Tibial artery (tissue), 4 donors: ENCODE results near the gene ZIC1.

Experiments
- DNase-seq, 2 donors: peaks; one replicate each; pipeline ENCODE4 v3.0.0-alpha.2; 2019
- H3K27ac ChIP-seq, 2 donors: fragments of 200-600 bp; sonication (generic) in 1 of 2; 1 replicate in 1 of 2; 2 replicates in 1 of 2; pipeline ENCODE4 v1.5.1; 2018 to 2019; ENCODE audit warnings: mild to moderate bottlenecking in 1 of 2
- H3K27me3 ChIP-seq, 2 donors: fragments of 200-600 bp; sonication (generic) in 1 of 2; one replicate each; pipeline versions ENCODE4 v1.5.1 to v1.6.0; 2016 to 2019
- H3K36me3 ChIP-seq, 3 donors: fragments of 200-600 bp; sonication (generic) in 2 of 3; one replicate each; pipeline ENCODE4 v1.5.1; 2016 to 2019; ENCODE audit warnings: mild to moderate bottlenecking in 2 of 3
- H3K4me1 ChIP-seq, 4 donors: fragments of 200-600 bp; sonication (generic) in 2 of 4; 1 replicate in 3 of 4; 2 replicates in 1 of 4; pipeline ENCODE4 v1.5.1; 2016 to 2019
- H3K4me3 ChIP-seq, 2 donors: fragments of 200-600 bp; sonication (generic) in 1 of 2; 1 replicate in 1 of 2; 2 replicates in 1 of 2; pipeline ENCODE4 v1.5.1; 2018 to 2019; ENCODE audit warnings: mild to moderate bottlenecking in 2 of 2
- H3K9me3 ChIP-seq, 3 donors: fragments of 200-600 bp; sonication (generic) in 1 of 3; one replicate each; pipeline ENCODE4 v1.5.1; 2016 to 2019
- CTCF ChIP-seq, 2 experiments: fragments of 200-600 bp in 1 of 2; fragments of 450-650 bp in 1 of 2; IDR thresholded peaks; one replicate each; pipeline ENCODE4 v1.5.1; 2017 to 2019; ENCODE audit warnings: antibody characterized with exemption in 2 of 2, mild to moderate bottlenecking in 1 of 2, moderate library complexity in 1 of 2
- intact Hi-C: fragments of 100-400 bp; cut with DNase I; formaldehyde crosslinking; loops from one replicate; pipeline ENCODE4 v1.15.0; 2023; ENCODE audit warnings: low total_unique reads

Gene ZIC1

GRCh38 chr3:147373301-147373700 lies 35.9 kb upstream of the ZIC1 start:
- no peak overlapping the region for H3K4me3 ChIP-seq
- TF ChIP-seq CTCF (IDR thresholded peaks at IDR 0.05) = no peak
- no peak for DNase-seq
- H3K9me3 ChIP-seq = no peaks in the 10 kb centered on the region
- no peaks in the 10 kb centered on the region for H3K36me3 ChIP-seq
- no peaks in the 10 kb centered on the region for H3K4me1 ChIP-seq
- peaks cover 0 to 94% of the 10 kb centered on the region in 2 donors for H3K27me3 ChIP-seq
- no peak overlapping the region for H3K27ac ChIP-seq
- intact Hi-C loops = no loop called here

GRCh38 chr3:147377412-147378367 lies 31.5 kb upstream of the ZIC1 start:
- no peaks in the 10 kb centered on the region for H3K36me3 ChIP-seq
- H3K27me3 ChIP-seq = peaks cover 0 to 91% of the 10 kb centered on the region in 2 donors
- H3K27ac ChIP-seq = no peak overlapping the region
- no peak overlapping the region for H3K4me3 ChIP-seq
- TF ChIP-seq CTCF (IDR thresholded peaks at IDR 0.05) = no peak
- intact Hi-C loops = no loop called here
- no peaks in the 10 kb centered on the region for H3K9me3 ChIP-seq
- H3K4me1 ChIP-seq = no peaks in the 10 kb centered on the region
- DNase-seq = no peak

GRCh38 chr3:147379651-147380050 lies 29.5 kb upstream of the ZIC1 start:
- DNase-seq = no peak
- intact Hi-C loops = no loop called here
- H3K9me3 ChIP-seq = no peaks in the 10 kb centered on the region
- no peak overlapping the region for H3K27ac ChIP-seq
- no peaks in the 10 kb centered on the region for H3K4me1 ChIP-seq
- H3K36me3 ChIP-seq = no peaks in the 10 kb centered on the region
- H3K4me3 ChIP-seq = no peak overlapping the region
- no peak for TF ChIP-seq CTCF (IDR thresholded peaks at IDR 0.05)
- peaks cover 0 to 93% of the 10 kb centered on the region in 2 donors for H3K27me3 ChIP-seq

- no peak for TF ChIP-seq CTCF (IDR thresholded peaks at IDR 0.05)
- intact Hi-C loops = no loop called here
- no peak for DNase-seq
These were observed 28.7 kb upstream of the ZIC1 start for GRCh38 chr3:147380387-147380951.

GRCh38 chr3:147380977-147381376 lies 28.2 kb upstream of the ZIC1 start:
- no peak overlapping the region for H3K27ac ChIP-seq
- H3K4me1 ChIP-seq = no peaks in the 10 kb centered on the region
- H3K9me3 ChIP-seq = no peaks in the 10 kb centered on the region
- intact Hi-C loops = no loop called here
- no peak for DNase-seq
- no peak for TF ChIP-seq CTCF (IDR thresholded peaks at IDR 0.05)
- H3K36me3 ChIP-seq = no peaks in the 10 kb centered on the region
- H3K27me3 ChIP-seq = peaks cover 0 to 93% of the 10 kb centered on the region in 2 donors
- H3K4me3 ChIP-seq = no peak overlapping the region

More at GRCh38 chr3:147380387-147380951, 28.7 kb upstream of the ZIC1 start:
- Histone ChIP-seq H3K36me3 (no peaks in the 10 kb centered on the region), H3K27ac (no peak overlapping the region), H3K4me3 (no peak overlapping the region), H3K4me1 (no peaks in the 10 kb centered on the region), H3K27me3 (peaks cover 0 to 93% of the 10 kb centered on the region in 2 donors), H3K9me3 (no peaks in the 10 kb centered on the region)
